HG02571 (cell line): ENCODE data around the gene EIF4E2.
"Not testable (repeated sequence)": the region's sequence is repeated elsewhere in the genome, so short reads cannot be mapped to it uniquely, and the experiment has no call there.

Source experiments
- ATAC-seq: cut with Tn5 transposase; IDR thresholded peaks from one replicate; pipeline ENCODE4 v1.9.1; 2021; ENCODE audit warnings: mild to moderate bottlenecking, moderate library complexity; ENCODE audit not compliant: unreplicated experiment

Gene EIF4E2

GRCh38 chr2:232521959-232522622 lies 28.4 kb upstream of the EIF4E2 start:
- no peak for ATAC-seq

DNA sequence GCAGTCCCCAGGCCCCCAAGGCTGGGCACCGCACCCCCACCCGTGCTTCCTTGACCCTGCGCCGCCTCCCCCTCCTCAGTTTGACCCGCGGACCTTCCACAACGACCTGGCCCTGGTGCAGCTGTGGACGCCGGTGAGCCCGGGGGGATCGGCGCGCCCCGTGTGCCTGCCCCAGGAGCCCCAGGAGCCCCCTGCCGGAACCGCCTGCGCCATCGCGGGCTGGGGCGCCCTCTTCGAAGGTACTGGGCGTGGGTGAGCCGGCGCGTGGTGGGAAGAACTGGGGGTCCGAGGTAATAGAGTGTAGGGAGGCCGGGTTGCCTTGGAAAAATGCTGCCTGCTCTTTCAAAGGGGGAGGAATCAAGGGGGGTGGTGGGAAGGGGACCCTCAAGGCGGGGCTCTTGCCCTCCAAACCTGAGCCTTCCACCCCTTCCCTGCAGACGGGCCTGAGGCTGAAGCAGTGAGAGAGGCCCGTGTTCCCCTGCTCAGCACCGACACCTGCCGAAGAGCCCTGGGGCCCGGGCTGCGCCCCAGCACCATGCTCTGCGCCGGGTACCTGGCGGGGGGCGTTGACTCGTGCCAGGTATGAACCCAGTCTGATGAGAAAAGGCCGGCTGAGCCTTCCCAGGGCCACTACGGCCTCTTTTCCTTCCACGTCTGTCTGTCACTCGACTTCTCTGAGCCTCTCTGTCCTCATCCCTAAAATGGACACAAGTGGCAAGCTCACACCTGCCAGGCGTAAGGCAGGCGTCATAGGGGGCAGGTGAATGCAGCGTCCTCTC lies 27.7 kb upstream of the EIF4E2 start:
- ATAC-seq = no peak

DNA sequence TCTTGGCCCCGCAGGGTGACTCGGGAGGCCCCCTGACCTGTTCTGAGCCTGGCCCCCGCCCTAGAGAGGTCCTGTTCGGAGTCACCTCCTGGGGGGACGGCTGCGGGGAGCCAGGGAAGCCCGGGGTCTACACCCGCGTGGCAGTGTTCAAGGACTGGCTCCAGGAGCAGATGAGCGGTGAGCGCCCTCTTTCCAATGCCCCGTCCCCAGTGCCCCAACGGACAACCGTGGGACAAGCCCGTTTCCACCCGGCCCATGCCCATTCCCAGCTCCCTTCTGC lies 27.1 kb upstream of the EIF4E2 start:
- no peak for ATAC-seq

- no peak for ATAC-seq
These were observed 26.5 kb upstream of the EIF4E2 start for GRCh38 chr2:232523682-232524597.

DNA sequence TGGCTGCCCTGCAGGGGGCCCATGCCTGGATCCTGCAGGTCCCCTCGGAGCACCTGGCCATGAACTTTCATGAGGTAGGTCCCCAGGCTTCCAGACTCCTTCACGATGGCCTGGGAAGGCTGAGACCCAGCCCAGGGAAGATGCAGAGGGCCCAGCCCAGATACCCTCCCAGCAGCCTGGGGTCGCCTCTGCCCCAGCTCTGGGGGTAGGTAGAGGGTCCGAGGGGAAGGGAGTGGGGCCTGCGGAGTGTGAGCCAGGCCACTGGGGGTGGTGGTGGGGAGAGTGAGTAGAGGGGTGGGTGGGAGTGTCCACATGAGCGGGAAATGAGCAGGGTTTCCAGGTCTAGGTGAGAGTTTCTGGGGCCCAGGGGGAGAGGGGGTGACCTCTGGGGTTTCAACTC lies 25.7 kb upstream of the EIF4E2 start:
- no peak for ATAC-seq

- ATAC-seq = no peak
These were observed 25.3 kb upstream of the EIF4E2 start for GRCh38 chr2:232525199-232525598.

GRCh38 chr2:232525791-232526371 lies 24.6 kb upstream of the EIF4E2 start, which contains the start of gene CHRND:
Gene CHRND (plus strand): TSS chr2:232526160. CDS start chr2:232526216, 56 bp downstream.
- ATAC-seq = no peak

- ATAC-seq = no peak
These were observed 24.0 kb upstream of the EIF4E2 start for GRCh38 chr2:232526372-232526941.

DNA sequence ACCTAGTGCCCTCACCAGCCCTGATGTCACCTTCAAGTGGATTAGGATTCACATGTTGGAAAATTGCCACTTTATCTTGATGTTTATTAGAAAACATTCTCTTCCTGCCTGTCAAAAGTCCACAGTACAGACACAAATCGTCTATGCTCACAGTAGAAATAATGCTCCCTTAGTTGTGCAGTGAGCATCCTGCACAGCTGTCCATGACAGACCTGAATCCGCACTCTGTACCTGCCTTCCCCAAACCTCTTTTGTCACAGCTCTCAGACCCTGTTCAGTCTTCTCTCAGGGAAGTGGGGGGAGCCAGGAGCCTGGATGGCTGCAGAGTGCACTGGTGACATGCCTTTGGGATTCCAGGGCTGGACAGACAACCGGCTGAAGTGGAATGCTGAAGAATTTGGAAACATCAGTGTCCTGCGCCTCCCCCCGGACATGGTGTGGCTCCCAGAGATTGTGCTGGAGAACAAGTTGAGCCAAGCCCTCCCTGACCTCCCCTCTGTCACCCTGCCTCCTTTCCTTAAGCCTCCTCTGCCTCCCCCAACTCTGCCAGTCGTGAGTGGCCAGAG lies 22.5 kb upstream of the EIF4E2 start:
- ATAC-seq = no peak

DNA sequence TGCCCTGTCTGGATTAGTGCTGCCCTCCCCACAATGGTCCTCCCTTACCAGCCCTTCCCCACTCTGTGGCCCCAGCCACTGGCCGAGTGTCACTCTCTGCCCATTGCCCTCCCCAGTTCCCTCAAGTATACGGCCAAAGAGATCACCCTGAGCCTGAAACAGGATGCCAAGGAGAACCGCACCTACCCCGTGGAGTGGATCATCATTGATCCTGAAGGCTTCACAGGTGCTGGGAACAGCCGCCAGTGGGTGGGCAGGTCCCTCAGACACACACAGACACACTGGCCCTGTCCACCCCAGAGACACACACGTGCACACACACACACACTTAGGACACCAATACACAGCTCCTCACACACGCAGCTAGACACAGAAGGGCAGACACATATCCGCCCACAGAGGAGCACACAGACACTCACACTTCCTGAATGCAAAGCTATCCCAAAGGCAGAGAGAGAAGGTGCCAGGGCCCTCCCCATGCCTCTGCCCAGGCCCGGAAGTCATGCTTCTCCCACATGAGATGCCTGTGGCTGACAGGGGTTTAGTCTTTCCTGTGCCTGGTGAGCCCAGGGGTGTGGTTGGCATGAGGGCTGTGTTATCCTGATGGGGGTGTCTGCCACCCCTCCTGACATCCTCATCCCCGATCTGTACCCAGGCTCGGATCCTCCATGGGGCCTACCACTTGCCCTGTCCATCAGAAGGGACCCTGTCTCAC lies 21.6 kb upstream of the EIF4E2 start:
- ATAC-seq = no peak

DNA sequence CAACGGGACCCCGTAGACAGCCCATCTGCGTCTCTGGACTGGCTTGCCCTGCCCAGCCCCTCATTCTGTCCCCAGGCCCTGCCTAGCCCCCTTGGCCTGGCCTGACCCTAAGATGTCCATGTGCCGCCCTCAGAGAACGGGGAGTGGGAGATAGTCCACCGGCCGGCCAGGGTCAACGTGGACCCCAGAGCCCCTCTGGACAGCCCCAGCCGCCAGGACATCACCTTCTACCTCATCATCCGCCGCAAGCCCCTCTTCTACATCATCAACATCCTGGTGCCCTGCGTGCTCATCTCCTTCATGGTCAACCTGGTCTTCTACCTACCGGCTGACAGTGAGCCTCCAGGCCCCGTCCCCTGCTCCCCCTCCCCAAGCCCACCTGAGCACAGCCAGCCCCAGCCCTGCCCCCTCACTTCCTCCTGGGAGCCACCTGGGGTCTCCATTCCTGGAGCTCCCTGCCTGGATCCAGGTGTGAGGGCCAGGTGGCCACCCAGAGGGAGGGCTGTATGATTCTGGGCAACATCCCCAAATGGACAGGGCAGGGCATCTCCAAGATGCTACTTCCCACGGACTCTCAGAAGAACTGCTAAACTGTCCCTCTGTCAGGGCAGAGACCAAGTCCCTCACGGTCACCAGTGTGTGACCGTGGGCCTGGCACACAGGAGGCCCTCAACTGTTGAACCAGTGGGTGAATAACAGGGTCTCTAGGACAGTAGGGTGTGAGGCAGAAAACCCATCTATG lies 20.5 kb upstream of the EIF4E2 start:
- ATAC-seq = no peak

DNA sequence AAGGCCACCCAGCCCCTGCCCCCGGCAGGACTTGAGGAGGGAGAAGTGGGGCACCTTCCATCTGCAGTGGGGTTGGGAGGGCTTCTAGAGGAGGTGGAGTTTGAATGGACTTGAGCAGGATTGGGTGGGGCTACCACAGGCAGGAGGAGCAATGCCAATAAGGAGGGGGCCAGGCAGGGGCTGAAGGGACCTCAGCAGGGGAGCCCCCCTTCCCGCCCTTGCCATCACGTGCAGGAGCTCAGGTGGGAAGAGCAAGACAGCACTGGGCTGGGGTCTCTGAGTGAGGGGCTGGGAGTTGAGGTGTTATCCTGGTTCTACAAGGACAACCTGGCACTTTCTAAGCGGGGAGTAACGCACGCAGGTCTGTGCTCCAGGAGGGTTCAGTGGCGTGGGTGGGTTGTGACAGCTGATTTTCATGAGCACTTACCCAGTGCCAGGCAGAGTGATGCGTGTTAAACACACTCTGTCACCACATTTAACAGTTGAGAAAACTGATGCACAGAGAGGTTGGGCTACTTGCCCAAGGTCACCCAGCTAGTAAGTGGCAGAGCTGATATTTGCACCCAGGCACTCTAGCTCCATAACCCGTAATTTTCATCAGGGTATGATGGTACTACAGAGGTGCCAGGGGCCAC lies 19.7 kb upstream of the EIF4E2 start:
- no peak for ATAC-seq

GRCh38 chr2:232532419-232532818 lies 18.1 kb upstream of the EIF4E2 start:
- no peak for ATAC-seq

- not testable (repeated sequence) for ATAC-seq
These were observed 17.7 kb upstream of the EIF4E2 start for GRCh38 chr2:232532821-232533220.

DNA sequence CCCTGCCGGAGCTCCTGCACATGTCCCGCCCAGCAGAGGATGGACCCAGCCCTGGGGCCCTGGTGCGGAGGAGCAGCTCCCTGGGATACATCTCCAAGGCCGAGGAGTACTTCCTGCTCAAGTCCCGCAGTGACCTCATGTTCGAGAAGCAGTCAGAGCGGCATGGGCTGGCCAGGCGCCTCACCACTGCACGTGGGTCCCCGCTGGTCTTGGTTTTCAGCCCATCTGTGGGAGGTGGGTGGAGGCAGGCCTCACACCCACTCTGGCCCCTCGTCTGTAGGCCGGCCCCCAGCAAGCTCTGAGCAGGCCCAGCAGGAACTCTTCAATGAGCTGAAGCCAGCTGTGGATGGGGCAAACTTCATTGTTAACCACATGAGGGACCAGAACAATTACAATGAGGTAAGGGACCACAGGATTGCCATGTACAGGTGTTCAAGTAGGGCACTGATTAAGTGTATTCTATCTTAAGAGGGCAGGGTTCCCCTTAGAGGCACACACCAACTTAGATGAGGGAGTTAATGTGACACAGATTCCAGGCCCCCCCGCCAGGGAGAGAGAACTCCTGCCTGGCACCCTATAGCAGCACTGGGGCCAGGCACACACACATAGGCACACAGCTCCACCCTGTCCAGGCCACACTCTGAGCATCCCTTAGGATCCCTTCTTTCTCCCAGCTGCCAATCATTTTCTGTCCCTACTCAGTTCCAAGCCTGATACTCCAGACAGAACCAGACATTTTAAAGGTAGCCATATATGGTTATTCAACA lies 16.4 kb upstream of the EIF4E2 start:
- no peak for ATAC-seq

DNA sequence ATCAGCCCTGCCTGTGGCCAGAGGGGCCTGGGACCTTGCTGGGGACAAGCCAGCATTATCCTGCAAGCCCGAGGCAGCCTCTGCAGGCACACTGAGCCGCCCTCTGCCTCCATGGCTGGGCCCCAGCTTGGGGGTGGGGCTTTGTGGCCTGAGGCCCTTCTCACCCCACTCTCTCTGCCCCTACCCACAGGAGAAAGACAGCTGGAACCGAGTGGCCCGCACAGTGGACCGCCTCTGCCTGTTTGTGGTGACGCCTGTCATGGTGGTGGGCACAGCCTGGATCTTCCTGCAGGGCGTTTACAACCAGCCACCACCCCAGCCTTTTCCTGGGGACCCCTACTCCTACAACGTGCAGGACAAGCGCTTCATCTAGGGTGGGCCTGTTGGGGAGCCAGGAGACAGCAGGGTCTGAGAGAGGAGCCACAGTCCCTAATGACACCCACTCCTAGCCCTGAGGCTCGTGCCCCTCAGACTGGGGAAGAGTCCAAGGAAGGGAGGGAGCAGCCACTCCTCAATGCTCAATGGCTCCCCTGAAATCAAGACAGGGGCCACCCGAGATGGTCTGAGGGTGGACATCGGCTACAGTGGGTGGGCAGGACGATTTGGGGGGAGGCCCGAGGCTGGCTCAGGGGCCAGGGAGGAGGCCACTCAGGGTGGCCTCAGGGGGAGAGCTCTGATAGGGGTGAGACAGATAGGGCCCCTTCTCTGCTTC lies 15.4 kb upstream of the EIF4E2 start:
- ATAC-seq = no peak

- no peak for ATAC-seq
These were observed 14.5 kb upstream of the EIF4E2 start for GRCh38 chr2:232535761-232536530.
